Measurements from ENCODE around the gene EDC4. TPM values are rescaled to one million over a fixed set of nuclear protein-coding genes. Genes with fewer than 3 reads are reported as not detected.
"Not testable (repeated sequence)": the region's sequence is repeated elsewhere in the genome, so short reads cannot be mapped to it uniquely, and the experiment has no call there.

The EDC4 gene
- polyA plus RNA-seq, 4 donors: 30.6 to 76.5 (median 55.2) TPM

GRCh38 chr16:67910158-67910557 is 37.3 kb downstream of the EDC4 start:
- Histone ChIP-seq H3K4me3 (ENCODE audit: low read depth in 1 of 3, low read length in 3 of 3) (no peak overlapping the region), H3K4me1 (ENCODE audit: control insufficient read depth in 3 of 3, insufficient read depth in 2 of 3, low read depth in 1 of 3, low read length in 2 of 3) (no peaks in the 10 kb centered on the region), H3K27me3 (ENCODE audit: control insufficient read depth in 3 of 3, insufficient read depth in 3 of 3, low read length in 3 of 3) (no peaks in the 10 kb centered on the region), H3K36me3 (ENCODE audit: control insufficient read depth in 3 of 3, insufficient read depth in 2 of 3, low read depth in 1 of 3, low read length in 3 of 3) (peaks cover 3 to 52% (median 7%) of the 10 kb centered on the region in 3 donors), H3K27ac (ENCODE audit: low read depth in 1 of 3, low read length in 2 of 3) (no peak overlapping the region), H3K9me3 (ENCODE audit: control insufficient read depth in 2 of 2, insufficient read depth in 1 of 2, low read depth in 1 of 2, low read length in 1 of 2) (no peaks in the 10 kb centered on the region)
- DNase-seq: no peak
- 47 to 82% (median 74%) methylated on average over 2 of the region's 2 CpGs for WGBS, 3 donors
- FAIRE-seq: no peak

- H3K4me1 ChIP-seq (ENCODE audit: control insufficient read depth in 3 of 3, insufficient read depth in 2 of 3, low read depth in 1 of 3, low read length in 2 of 3): peaks cover 0 to 3% (median 0%) of the 10 kb centered on the region in 3 donors
- no peak overlapping the region for H3K27ac ChIP-seq (ENCODE audit: low read depth in 1 of 3, low read length in 2 of 3)
- no peak for FAIRE-seq
- no peaks in the 10 kb centered on the region for H3K27me3 ChIP-seq (ENCODE audit: control insufficient read depth in 3 of 3, insufficient read depth in 3 of 3, low read length in 3 of 3)
- 79 to 82% (median 82%) methylated on average over 7 of the region's 7 CpGs for WGBS, 3 donors
- H3K9me3 ChIP-seq (ENCODE audit: control insufficient read depth in 2 of 2, insufficient read depth in 1 of 2, low read depth in 1 of 2, low read length in 1 of 2): no peaks in the 10 kb centered on the region
- H3K36me3 ChIP-seq (ENCODE audit: control insufficient read depth in 3 of 3, insufficient read depth in 2 of 3, low read depth in 1 of 3, low read length in 3 of 3): peaks cover 0 to 77% (median 5%) of the 10 kb centered on the region in 3 donors
- no peak overlapping the region for H3K4me3 ChIP-seq (ENCODE audit: low read depth in 1 of 3, low read length in 3 of 3)
- DNase-seq: no peak
Measured at GRCh38 chr16:67914758-67915495, 42.1 kb downstream of the EDC4 start.

GRCh38 chr16:67915496-67915769 is 42.6 kb downstream of the EDC4 start:
- H3K27ac ChIP-seq (ENCODE audit: low read depth in 1 of 3, low read length in 2 of 3); FAIRE-seq; DNase-seq; H3K4me3 ChIP-seq (ENCODE audit: low read depth in 1 of 3, low read length in 3 of 3); H3K27me3 ChIP-seq (ENCODE audit: control insufficient read depth in 3 of 3, insufficient read depth in 3 of 3, low read length in 3 of 3); H3K4me1 ChIP-seq (ENCODE audit: control insufficient read depth in 3 of 3, insufficient read depth in 2 of 3, low read depth in 1 of 3, low read length in 2 of 3); H3K9me3 ChIP-seq (ENCODE audit: control insufficient read depth in 2 of 2, insufficient read depth in 1 of 2, low read depth in 1 of 2, low read length in 1 of 2): not testable (repeated sequence)
- peaks cover 0 to 76% (median 5%) of the 10 kb centered on the region in 3 donors for H3K36me3 ChIP-seq (ENCODE audit: control insufficient read depth in 3 of 3, insufficient read depth in 2 of 3, low read depth in 1 of 3, low read length in 3 of 3)
- WGBS, 3 donors: 88 to 100% methylated on average over 1 to 2 of the region's 2 CpGs; no CpG with 5 or more reads in 1 of the 3 donors

- H3K4me1 ChIP-seq (ENCODE audit: control insufficient read depth in 3 of 3, insufficient read depth in 2 of 3, low read depth in 1 of 3, low read length in 2 of 3): peaks cover 0 to 3% (median 0%) of the 10 kb centered on the region in 3 donors
- FAIRE-seq: no peak
- DNase-seq: peak; percentile 31 to 78
- peaks cover 0 to 75% (median 5%) of the 10 kb centered on the region in 3 donors for H3K36me3 ChIP-seq (ENCODE audit: control insufficient read depth in 3 of 3, insufficient read depth in 2 of 3, low read depth in 1 of 3, low read length in 3 of 3)
- WGBS, 3 donors: 77 to 80% (median 78%) methylated on average over 7 of the region's 7 CpGs
- H3K4me3 ChIP-seq (ENCODE audit: low read depth in 1 of 3, low read length in 3 of 3): no peak overlapping the region
- H3K27ac ChIP-seq (ENCODE audit: low read depth in 1 of 3, low read length in 2 of 3): no peak overlapping the region
- no peaks in the 10 kb centered on the region for H3K27me3 ChIP-seq (ENCODE audit: control insufficient read depth in 3 of 3, insufficient read depth in 3 of 3, low read length in 3 of 3)
- no peaks in the 10 kb centered on the region for H3K9me3 ChIP-seq (ENCODE audit: control insufficient read depth in 2 of 2, insufficient read depth in 1 of 2, low read depth in 1 of 2, low read length in 1 of 2)
Measured at GRCh38 chr16:67915831-67916723, 43.2 kb downstream of the EDC4 start.

GRCh38 chr16:67917140-67917851 is 44.4 kb downstream of the EDC4 start:
- H3K9me3 ChIP-seq (ENCODE audit: control insufficient read depth in 2 of 2, insufficient read depth in 1 of 2, low read depth in 1 of 2, low read length in 1 of 2): no peaks in the 10 kb centered on the region
- no peak for FAIRE-seq
- no peak for DNase-seq
- H3K27ac ChIP-seq (ENCODE audit: low read depth in 1 of 3, low read length in 2 of 3): no peak overlapping the region
- no peak overlapping the region for H3K4me3 ChIP-seq (ENCODE audit: low read depth in 1 of 3, low read length in 3 of 3)
- H3K4me1 ChIP-seq (ENCODE audit: control insufficient read depth in 3 of 3, insufficient read depth in 2 of 3, low read depth in 1 of 3, low read length in 2 of 3): peaks cover 0 to 3% (median 0%) of the 10 kb centered on the region in 3 donors
- H3K27me3 ChIP-seq (ENCODE audit: control insufficient read depth in 3 of 3, insufficient read depth in 3 of 3, low read length in 3 of 3): no peaks in the 10 kb centered on the region
- peaks cover 0 to 77% (median 5%) of the 10 kb centered on the region in 3 donors for H3K36me3 ChIP-seq (ENCODE audit: control insufficient read depth in 3 of 3, insufficient read depth in 2 of 3, low read depth in 1 of 3, low read length in 3 of 3)
- WGBS, 3 donors: 73 to 85% (median 82%) methylated on average over 6 of the region's 6 CpGs

- Histone ChIP-seq H3K27ac (ENCODE audit: low read depth in 1 of 3, low read length in 2 of 3) (no peak overlapping the region), H3K4me1 (ENCODE audit: control insufficient read depth in 3 of 3, insufficient read depth in 2 of 3, low read depth in 1 of 3, low read length in 2 of 3) (peaks cover 0 to 3% (median 0%) of the 10 kb centered on the region in 3 donors), H3K9me3 (ENCODE audit: control insufficient read depth in 2 of 2, insufficient read depth in 1 of 2, low read depth in 1 of 2, low read length in 1 of 2) (no peaks in the 10 kb centered on the region), H3K36me3 (ENCODE audit: control insufficient read depth in 3 of 3, insufficient read depth in 2 of 3, low read depth in 1 of 3, low read length in 3 of 3) (peaks cover 0 to 82% (median 5%) of the 10 kb centered on the region in 3 donors), H3K27me3 (ENCODE audit: control insufficient read depth in 3 of 3, insufficient read depth in 3 of 3, low read length in 3 of 3) (no peaks in the 10 kb centered on the region), H3K4me3 (ENCODE audit: low read depth in 1 of 3, low read length in 3 of 3) (no peak overlapping the region)
- WGBS, 3 donors: 81 to 89% (median 87%) methylated on average over 4 of the region's 4 CpGs
- FAIRE-seq (no peak), DNase-seq (no peak)
Measured at GRCh38 chr16:67917852-67918236, 45.0 kb downstream of the EDC4 start.

- no peak for DNase-seq
- H3K27ac ChIP-seq (ENCODE audit: low read depth in 1 of 3, low read length in 2 of 3): no peak overlapping the region
- H3K4me3 ChIP-seq (ENCODE audit: low read depth in 1 of 3, low read length in 3 of 3): no peak overlapping the region
- H3K27me3 ChIP-seq (ENCODE audit: control insufficient read depth in 3 of 3, insufficient read depth in 3 of 3, low read length in 3 of 3): no peaks in the 10 kb centered on the region
- peaks cover 0 to 3% (median 0%) of the 10 kb centered on the region in 3 donors for H3K4me1 ChIP-seq (ENCODE audit: control insufficient read depth in 3 of 3, insufficient read depth in 2 of 3, low read depth in 1 of 3, low read length in 2 of 3)
- H3K36me3 ChIP-seq (ENCODE audit: control insufficient read depth in 3 of 3, insufficient read depth in 2 of 3, low read depth in 1 of 3, low read length in 3 of 3): peaks cover 0 to 92% (median 5%) of the 10 kb centered on the region in 3 donors
- FAIRE-seq: no peak
- no peaks in the 10 kb centered on the region for H3K9me3 ChIP-seq (ENCODE audit: control insufficient read depth in 2 of 2, insufficient read depth in 1 of 2, low read depth in 1 of 2, low read length in 1 of 2)
- WGBS, 3 donors: 82 to 91% (median 84%) methylated on average over 6 of the region's 6 CpGs
Measured at GRCh38 chr16:67919622-67920221, 46.9 kb downstream of the EDC4 start.

- Histone ChIP-seq H3K27ac (ENCODE audit: low read depth in 1 of 3, low read length in 2 of 3) (no peak overlapping the region), H3K9me3 (ENCODE audit: control insufficient read depth in 2 of 2, insufficient read depth in 1 of 2, low read depth in 1 of 2, low read length in 1 of 2) (no peaks in the 10 kb centered on the region), H3K4me3 (ENCODE audit: low read depth in 1 of 3, low read length in 3 of 3) (no peak overlapping the region), H3K36me3 (ENCODE audit: control insufficient read depth in 3 of 3, insufficient read depth in 2 of 3, low read depth in 1 of 3, low read length in 3 of 3) (peaks cover 0 to 87% (median 3%) of the 10 kb centered on the region in 3 donors), H3K4me1 (ENCODE audit: control insufficient read depth in 3 of 3, insufficient read depth in 2 of 3, low read depth in 1 of 3, low read length in 2 of 3) (no peaks in the 10 kb centered on the region), H3K27me3 (ENCODE audit: control insufficient read depth in 3 of 3, insufficient read depth in 3 of 3, low read length in 3 of 3) (no peaks in the 10 kb centered on the region)
- DNase-seq: no peak
- WGBS, 3 donors: 79 to 83% (median 80%) methylated on average over 5 of the region's 5 CpGs
- FAIRE-seq: no peak
Measured at GRCh38 chr16:67922221-67922620, 49.4 kb downstream of the EDC4 start.

Data from small intestine (tissue), 7 donors.